ENCODE results near the gene NEK5. TPM values are rescaled to one million over a fixed set of nuclear protein-coding genes. Genes with fewer than 3 reads are reported as not detected.
"Not testable (repeated sequence)": the region's sequence is repeated elsewhere in the genome, so short reads cannot be mapped to it uniquely, and the experiment has no call there.

The NEK5 gene
- total RNA-seq, 1 donor from 2014 or later: 0.25 TPM

GRCh38 chr13:52112591-52112990 lies 16.3 kb downstream of the NEK5 start:
- intact Hi-C loops (cut with micrococcal nuclease): no loop called here
- Histone ChIP-seq H3K36me3 (no peaks in the 10 kb centered on the region), H3K9me3 (replicated peaks) (no peaks in the 10 kb centered on the region), H3K4me3 (no peak overlapping the region), H3K27me3 (ENCODE audit: low read depth) (no peaks in the 10 kb centered on the region), H3K27ac (replicated peaks) (no peak overlapping the region), H3K4me1 (peaks cover 5% of the 10 kb centered on the region)
- TF ChIP-seq, protein P1, sequence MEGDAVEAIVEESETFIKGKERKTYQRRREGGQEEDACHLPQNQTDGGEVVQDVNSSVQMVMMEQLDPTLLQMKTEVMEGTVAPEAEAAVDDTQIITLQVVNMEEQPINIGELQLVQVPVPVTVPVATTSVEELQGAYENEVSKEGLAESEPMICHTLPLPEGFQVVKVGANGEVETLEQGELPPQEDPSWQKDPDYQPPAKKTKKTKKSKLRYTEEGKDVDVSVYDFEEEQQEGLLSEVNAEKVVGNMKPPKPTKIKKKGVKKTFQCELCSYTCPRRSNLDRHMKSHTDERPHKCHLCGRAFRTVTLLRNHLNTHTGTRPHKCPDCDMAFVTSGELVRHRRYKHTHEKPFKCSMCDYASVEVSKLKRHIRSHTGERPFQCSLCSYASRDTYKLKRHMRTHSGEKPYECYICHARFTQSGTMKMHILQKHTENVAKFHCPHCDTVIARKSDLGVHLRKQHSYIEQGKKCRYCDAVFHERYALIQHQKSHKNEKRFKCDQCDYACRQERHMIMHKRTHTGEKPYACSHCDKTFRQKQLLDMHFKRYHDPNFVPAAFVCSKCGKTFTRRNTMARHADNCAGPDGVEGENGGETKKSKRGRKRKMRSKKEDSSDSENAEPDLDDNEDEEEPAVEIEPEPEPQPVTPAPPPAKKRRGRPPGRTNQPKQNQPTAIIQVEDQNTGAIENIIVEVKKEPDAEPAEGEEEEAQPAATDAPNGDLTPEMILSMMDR (IDR thresholded peaks at IDR 0.05; ENCODE audit: borderline replicate concordance): no peak
- no peak for DNase-seq

DNA sequence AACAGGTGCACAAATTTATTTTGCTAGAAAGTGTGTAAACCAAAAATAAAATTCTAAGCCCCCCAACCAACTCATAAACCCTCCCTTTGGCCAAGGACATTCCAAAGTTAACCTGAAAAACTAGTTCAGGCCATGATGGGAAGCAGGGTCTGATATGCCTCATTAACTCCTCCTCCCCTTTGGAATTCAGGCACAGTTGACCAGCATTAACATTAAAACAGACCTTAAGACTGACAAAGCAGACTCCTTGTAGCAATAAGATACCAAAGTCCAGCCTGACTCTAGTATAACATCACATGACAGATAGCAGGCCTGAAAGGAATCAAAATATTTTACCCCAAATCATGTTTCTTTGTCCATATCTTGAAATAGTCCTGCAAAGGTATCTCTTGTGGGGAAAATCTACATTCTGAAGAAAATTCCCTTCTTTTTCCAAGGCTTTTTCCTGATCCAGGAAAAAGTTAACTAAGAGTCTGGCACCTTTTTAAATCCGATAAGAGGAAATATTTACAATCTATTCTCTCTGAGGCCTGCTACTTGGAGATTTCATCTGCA lies 19.7 kb downstream of the NEK5 start:
- TF ChIP-seq, protein P1 (IDR thresholded peaks at IDR 0.05; ENCODE audit: borderline replicate concordance): no peak
- Histone ChIP-seq H3K4me1 (peaks cover 5% of the 10 kb centered on the region), H3K27me3 (ENCODE audit: low read depth) (no peaks in the 10 kb centered on the region), H3K9me3 (replicated peaks) (no peaks in the 10 kb centered on the region), H3K4me3 (no peak overlapping the region), H3K36me3 (no peaks in the 10 kb centered on the region), H3K27ac (replicated peaks) (no peak overlapping the region)
- intact Hi-C loops (cut with micrococcal nuclease): no loop called here
- DNase-seq: no peak

GRCh38 chr13:52105841-52106240 lies 23.0 kb downstream of the NEK5 start:
- TF ChIP-seq, protein P1 (IDR thresholded peaks at IDR 0.05; ENCODE audit: borderline replicate concordance): no peak
- no peaks in the 10 kb centered on the region for H3K27me3 ChIP-seq (ENCODE audit: low read depth)

GRCh38 chr13:52104624-52105023 lies 24.2 kb downstream of the NEK5 start:
- no peak overlapping the region for H3K4me3 ChIP-seq
- no peaks in the 10 kb centered on the region for H3K4me1 ChIP-seq
- H3K27ac ChIP-seq (replicated peaks): no peak overlapping the region
- no peaks in the 10 kb centered on the region for H3K9me3 ChIP-seq (replicated peaks)
- intact Hi-C loops (cut with micrococcal nuclease): no loop called here
- H3K27me3 ChIP-seq (ENCODE audit: low read depth): no peaks in the 10 kb centered on the region
- TF ChIP-seq, protein P1 (IDR thresholded peaks at IDR 0.05; ENCODE audit: borderline replicate concordance): no peak
- H3K36me3 ChIP-seq: no peaks in the 10 kb centered on the region
- no peak for DNase-seq

More at GRCh38 chr13:52105841-52106240, 23.0 kb downstream of the NEK5 start:
- Histone ChIP-seq H3K36me3 (no peaks in the 10 kb centered on the region), H3K4me1 (no peaks in the 10 kb centered on the region), H3K27ac (replicated peaks) (no peak overlapping the region), H3K4me3 (no peak overlapping the region), H3K9me3 (replicated peaks) (no peaks in the 10 kb centered on the region)
- intact Hi-C loops (cut with micrococcal nuclease): no loop called here
- no peak for DNase-seq

- Histone ChIP-seq H3K27ac (replicated peaks) (no peak overlapping the region), H3K27me3 (ENCODE audit: low read depth) (no peaks in the 10 kb centered on the region), H3K4me1 (no peaks in the 10 kb centered on the region), H3K4me3 (no peak overlapping the region), H3K9me3 (replicated peaks) (no peaks in the 10 kb centered on the region), H3K36me3 (no peaks in the 10 kb centered on the region)
- TF ChIP-seq, protein P1 (IDR thresholded peaks at IDR 0.05; ENCODE audit: borderline replicate concordance): no peak
- DNase-seq: no peak
- intact Hi-C loops (cut with micrococcal nuclease): no loop called here
Measured at GRCh38 chr13:52103386-52103785, 25.5 kb downstream of the NEK5 start.

DNA sequence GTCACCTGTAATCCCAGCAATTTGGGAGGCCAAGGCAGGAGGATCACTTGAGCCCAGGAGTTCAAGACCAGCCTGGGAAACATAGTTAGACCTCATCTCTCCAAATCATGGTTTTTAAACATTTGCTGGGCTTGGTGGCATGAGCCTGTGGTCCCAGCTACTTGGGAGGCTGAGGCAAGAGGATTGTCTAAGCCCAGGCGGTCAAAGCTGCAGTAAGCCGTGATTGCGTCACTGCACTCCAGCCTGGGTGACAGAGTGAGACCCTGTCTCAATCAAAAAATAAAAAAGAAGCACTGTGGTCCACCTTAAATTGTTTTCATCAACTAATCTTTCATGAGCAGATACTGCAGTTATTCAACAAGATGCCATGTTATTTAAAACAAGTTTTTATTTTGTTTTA lies 26.4 kb downstream of the NEK5 start:
- H3K4me1 ChIP-seq; intact Hi-C loops (cut with micrococcal nuclease); H3K27me3 ChIP-seq (ENCODE audit: low read depth); H3K36me3 ChIP-seq; H3K4me3 ChIP-seq; DNase-seq; H3K9me3 ChIP-seq (replicated peaks); H3K27ac ChIP-seq (replicated peaks): not testable (repeated sequence)
